Activated T-helper 1 cell treated with anti-CD3 and anti-CD28 coated beads, Interleukin-2, amount 50 U/mL, for 16 hours (primary cell): ENCODE measurements around the gene MADD.

ENCODE experiments used
- DNase-seq, 2 donors: peaks; one replicate each; pipeline ENCODE4 v3.0.0-alpha.2; 2020; ENCODE audit warnings: low read depth in 1 of 2, low spot score in 1 of 2

Gene MADD

DNA sequence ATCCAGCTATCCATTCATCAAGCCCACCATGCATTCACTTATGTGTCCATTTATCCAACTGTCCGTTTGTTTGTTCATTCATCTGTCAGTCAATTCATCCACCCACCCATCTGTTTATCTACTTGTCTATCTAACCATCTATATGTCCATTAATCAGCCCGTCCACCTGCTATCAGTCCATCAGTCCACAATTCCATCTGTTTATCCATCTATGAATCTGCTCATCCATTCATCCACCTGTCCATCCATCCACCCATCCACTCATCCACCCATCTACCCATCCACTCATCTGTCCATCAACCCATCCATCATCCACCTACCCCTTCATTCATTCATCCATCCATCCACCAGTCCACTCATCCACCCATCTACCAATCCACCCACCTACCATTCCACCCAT is 109.4 kb downstream of the MADD start:
- DNase-seq = no peak
